Skeletal muscle satellite cell (primary cell): ENCODE results near the gene GPR78.

Experiments used
- H3K27me3 ChIP-seq: 2 replicates; pipeline ENCODE4 v1.7.0; 2013; ENCODE audit warnings: low read length; ENCODE audit not compliant: control insufficient read depth, insufficient read depth
- H3K36me3 ChIP-seq: 2 replicates; pipeline ENCODE4 v1.7.0; 2013; ENCODE audit warnings: mild to moderate bottlenecking, control low read depth, low read length; ENCODE audit not compliant: insufficient read depth
- H3K4me1 ChIP-seq: 2 replicates; pipeline ENCODE4 v1.7.0; 2013; ENCODE audit warnings: low read length; ENCODE audit not compliant: control insufficient read depth, insufficient read depth
- H3K4me2 ChIP-seq: 2 replicates; pipeline ENCODE4 v1.7.0; 2013; ENCODE audit warnings: mild to moderate bottlenecking, low read length
- H3K4me3 ChIP-seq: 2 replicates; pipeline ENCODE4 v1.7.0; 2013; ENCODE audit warnings: low read length
- H3K9ac ChIP-seq: 2 replicates; pipeline ENCODE4 v1.7.0; 2013; ENCODE audit warnings: mild to moderate bottlenecking, low read depth, low read length, moderate library complexity
- H3K9me3 ChIP-seq: replicated peaks from 2 replicates; pipeline ENCODE4 v1.7.0; 2013; ENCODE audit warnings: mild to moderate bottlenecking, control low read depth, low read length

GPR78 gene

DNA sequence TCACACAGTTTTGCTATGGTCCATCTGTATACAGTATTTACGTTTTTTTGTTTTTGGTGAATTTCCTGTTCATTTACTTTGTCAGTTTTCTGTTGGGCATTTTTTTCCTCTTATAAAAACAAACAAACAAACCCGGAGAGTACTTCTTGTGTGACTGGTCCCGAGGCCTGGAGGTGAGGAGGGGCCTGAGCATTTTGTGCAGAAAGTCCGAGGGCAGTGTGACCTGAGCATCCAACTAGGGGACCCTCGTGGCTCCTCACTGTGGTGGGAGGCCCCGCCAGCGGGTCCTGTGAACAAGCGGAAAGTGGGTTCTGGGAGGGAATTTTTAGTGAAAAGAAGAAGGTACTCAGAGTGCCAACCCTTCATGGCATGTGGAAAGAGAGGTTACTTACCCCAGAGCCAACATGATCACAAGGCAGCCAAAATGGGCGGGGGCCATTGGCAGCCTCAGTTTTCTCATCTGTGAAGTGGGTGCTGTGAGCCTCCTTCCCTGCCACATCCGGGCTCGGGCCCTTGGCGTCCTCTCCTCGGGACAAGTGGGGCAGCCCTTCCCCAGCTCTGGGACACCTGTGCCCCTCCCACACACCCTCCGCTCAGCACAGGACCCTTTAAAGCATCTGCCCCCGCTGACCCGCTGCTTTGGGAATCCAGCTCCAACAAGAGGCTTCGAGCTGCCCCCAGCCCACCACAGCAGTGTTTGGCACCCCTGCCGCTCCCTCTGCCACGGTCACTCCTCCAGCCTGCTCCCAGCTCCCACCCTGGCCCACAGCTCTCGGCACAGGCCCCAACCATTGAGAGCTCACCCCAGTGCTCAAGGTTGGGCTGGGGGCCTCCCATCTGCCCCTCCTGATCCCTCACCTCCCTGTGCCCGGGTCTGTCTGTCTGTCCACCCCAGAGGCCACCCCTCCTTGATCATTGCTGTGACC, 22.8 kb upstream of the GPR78 start:
- no peaks in the 10 kb centered on the region for H3K27me3 ChIP-seq
- no peak overlapping the region for H3K9ac ChIP-seq
- H3K4me2 ChIP-seq, result no peak overlapping the region

DNA sequence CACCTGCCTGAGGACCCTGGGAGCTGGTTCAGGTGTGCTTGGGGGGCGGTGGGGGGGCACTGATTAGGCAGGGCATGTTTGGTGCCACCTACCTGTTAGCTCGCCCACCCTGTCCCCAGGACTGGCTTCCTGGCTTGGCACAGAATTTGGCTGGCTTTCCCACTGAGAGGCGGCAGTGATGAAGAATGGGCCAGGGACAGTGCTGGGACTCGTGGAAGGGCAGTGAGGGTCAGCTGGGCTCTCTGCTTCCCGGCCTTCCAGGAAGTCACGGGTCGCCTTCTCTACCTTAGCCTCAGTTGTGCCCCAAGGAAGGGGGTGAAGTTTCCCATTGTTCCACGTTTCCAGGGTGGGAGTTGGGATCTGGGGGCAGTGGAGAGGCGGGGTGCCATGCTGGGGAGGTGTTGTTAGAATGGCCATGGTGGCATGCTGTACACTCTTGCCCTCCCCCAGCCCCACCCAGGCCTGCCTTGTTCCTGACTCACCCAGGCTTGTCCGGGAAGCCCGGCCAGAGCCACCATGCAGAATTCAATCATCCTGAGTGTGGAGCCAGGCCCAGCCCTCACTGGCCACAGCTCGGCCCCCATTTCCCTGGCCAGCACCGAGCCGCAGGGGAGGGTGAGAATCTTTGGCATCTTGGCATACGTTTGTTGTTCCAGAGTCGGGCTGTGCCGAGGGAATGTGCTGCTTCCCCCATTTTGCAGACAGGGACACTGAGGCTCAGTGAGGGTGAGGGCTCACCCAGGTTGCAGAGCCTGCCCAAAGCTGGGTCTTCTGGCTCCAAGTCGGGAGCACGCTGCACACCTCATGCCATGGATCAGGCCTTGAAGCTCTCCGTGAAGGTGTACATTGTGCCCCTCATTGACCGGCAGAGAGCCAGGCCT, 21.9 kb upstream of the GPR78 start:
- H3K9me3 ChIP-seq, result no peaks in the 10 kb centered on the region
- H3K27me3 ChIP-seq, result no peaks in the 10 kb centered on the region
- H3K9ac ChIP-seq, result no peak overlapping the region
- H3K36me3 ChIP-seq, result no peaks in the 10 kb centered on the region
- peak overlapping the region; percentile 28 for H3K4me2 ChIP-seq
- H3K4me3 ChIP-seq, result no peak overlapping the region
- H3K4me1 ChIP-seq, result peaks cover 19% of the 10 kb centered on the region

More for the DNA sequence above, 22.8 kb upstream of the GPR78 start:
- no peaks in the 10 kb centered on the region for H3K9me3 ChIP-seq
- no peak overlapping the region for H3K4me3 ChIP-seq
- H3K36me3 ChIP-seq, result no peaks in the 10 kb centered on the region
- peaks cover 19% of the 10 kb centered on the region for H3K4me1 ChIP-seq

DNA sequence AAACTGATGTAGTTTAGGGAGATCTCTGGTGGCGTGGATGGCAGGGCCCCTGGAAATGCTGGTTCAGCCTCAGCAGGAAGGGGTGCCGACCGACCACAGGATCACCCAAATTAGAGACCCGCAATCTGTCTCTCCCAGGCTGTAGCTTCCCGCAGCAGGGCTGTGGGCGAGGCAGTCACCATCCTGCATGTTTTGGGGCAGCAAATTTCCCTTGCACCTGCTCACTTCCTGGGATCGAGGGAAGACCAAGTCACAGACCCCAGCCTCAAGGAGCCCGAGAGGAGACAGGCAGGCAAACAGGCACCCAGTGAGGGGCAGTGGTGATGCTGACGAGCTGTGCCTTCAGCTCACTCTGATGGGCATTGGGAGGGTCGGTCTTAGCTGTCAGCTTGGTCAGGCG, 21.2 kb upstream of the GPR78 start:
- H3K36me3 ChIP-seq, result no peaks in the 10 kb centered on the region
- H3K4me2 ChIP-seq, result no peak overlapping the region
- no peaks in the 10 kb centered on the region for H3K27me3 ChIP-seq
- H3K9me3 ChIP-seq, result no peaks in the 10 kb centered on the region
- H3K9ac ChIP-seq, result no peak overlapping the region
- peaks cover 19% of the 10 kb centered on the region for H3K4me1 ChIP-seq
- H3K4me3 ChIP-seq, result no peak overlapping the region

DNA sequence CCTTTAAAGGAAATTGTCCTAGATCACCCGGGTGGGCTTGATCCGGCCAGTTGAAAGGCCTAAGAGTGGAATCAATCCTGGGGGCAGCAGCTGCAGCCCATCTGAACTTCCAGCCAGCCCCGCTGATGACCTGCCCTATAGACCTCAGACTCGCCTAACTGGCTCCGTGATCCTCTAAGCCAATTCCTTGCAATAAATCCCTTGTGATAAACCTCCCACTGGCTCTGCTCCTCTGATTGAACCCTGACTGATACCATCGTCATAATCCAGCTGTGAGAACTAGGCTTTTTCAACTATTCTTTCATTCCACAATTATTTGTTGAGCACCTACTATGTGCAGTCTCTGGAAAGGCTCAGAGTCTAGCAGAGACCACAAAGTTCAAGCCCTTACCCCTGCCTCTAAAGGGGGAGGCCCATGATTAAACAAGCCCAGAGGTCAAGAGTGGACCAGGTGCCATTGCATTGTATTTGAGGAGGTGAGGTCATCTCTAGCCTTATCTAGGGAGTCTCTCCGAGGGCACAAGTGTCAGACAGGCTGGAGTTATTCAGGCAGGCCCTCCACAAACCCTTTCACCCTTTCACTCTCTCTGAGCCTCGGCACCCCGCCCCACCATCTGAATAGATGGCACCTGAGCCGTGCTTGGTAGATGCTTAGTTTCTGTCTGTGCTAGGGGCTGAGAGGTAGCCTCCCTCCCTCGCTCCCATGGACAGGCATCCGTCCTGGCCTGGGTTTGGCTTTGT, 20.5 kb upstream of the GPR78 start:
- H3K4me1 ChIP-seq, result peaks cover 19% of the 10 kb centered on the region
- H3K36me3 ChIP-seq, result no peaks in the 10 kb centered on the region
- no peak overlapping the region for H3K9ac ChIP-seq
- H3K4me2 ChIP-seq, result no peak overlapping the region
- H3K27me3 ChIP-seq, result no peaks in the 10 kb centered on the region
- H3K9me3 ChIP-seq, result no peaks in the 10 kb centered on the region
- H3K4me3 ChIP-seq, result no peak overlapping the region

DNA sequence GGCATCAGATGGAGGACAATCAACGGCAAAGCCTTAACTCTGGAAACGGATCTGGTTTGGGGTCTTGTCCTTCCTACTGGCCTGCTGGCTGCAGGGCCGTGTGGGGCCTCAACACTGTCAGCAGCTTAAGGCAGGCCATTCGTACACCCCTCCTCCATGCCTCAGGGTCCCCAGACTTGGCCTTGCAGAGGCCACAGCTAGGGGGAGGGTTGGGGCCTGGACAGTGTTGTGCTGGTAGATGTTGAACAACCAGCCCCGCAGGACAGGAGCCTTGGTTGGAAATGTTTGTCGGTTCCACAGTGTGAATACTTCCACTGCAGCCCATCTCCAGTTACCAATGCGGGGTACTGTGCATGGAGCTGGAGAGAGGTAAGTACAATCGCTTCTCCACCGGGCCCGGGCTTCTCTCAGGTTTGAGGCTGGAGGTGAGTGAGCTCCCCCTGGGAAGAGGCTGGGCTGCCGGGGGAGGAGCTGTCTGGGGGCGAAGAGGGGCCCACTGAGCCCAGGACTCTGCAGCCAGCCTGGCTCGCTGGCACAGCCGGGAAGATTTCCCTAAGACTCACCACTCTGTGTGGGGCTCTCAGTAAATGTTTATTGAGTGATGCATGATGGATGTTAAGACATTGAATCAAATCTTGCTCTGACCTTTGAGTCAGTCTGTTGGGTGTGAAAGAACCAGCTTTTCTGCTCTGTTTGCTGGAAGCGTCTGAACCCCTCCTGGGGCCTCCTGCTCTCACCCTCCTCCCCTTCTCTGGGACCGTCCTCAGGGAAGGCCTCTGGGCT, 19.7 kb upstream of the GPR78 start:
- no peaks in the 10 kb centered on the region for H3K36me3 ChIP-seq
- H3K9ac ChIP-seq, result no peak overlapping the region
- no peaks in the 10 kb centered on the region for H3K27me3 ChIP-seq
- H3K4me2 ChIP-seq, result no peak overlapping the region
- peaks cover 19% of the 10 kb centered on the region for H3K4me1 ChIP-seq
- no peak overlapping the region for H3K4me3 ChIP-seq
- no peaks in the 10 kb centered on the region for H3K9me3 ChIP-seq

DNA sequence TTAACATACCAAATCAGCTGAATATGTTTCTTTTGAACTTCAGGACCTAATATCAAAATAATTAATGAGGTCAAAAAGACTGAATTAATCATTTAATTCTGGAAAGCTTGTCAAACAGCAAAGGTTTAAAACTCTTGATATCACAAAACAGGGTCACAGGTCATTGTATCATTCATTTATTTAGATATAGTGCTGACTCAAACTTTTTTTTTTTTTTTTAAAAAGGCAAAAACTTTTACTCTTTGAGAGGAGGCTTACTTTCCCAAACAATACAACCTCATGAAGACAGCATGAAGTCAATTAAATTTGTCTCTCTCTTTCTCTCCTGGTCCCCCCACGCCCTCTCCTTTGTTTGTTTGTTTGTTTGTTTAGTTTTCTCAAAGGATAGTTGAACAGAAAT, 15.6 kb upstream of the GPR78 start:
- Histone ChIP-seq H3K27me3 (peaks cover 12% of the 10 kb centered on the region), H3K4me2 (no peak overlapping the region), H3K4me3 (no peak overlapping the region), H3K9ac (no peak overlapping the region), H3K36me3 (no peaks in the 10 kb centered on the region), H3K9me3 (no peaks in the 10 kb centered on the region), H3K4me1 (no peaks in the 10 kb centered on the region)

DNA sequence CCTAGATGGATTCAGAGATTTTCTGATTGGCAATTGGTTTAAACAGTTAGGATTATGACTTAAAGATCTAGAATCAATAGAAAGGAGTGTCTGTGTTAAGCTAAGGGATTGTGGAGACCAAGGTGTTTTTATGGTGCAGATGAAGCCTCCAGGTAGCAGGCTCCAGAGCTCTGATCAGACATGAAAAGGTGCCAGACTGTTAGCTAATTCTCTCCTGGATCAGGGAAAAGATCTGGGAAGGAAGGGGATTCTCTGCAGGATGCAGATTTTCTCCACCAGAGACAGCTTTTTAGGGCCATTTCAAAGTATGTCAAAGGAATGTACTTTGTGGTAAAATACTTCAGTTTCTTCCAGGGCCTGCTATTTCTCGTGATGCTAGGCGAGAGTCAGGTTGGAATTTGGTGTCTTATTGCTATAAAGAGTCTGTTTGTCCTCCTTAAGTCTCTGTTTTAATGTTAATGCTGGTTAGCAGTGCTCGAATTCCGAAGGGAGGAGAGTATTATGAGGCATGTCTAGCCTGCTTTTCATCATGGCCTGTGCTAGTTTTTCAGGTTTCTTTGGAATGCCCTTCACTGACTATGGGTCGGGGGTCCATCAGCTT, 12.0 kb upstream of the GPR78 start:
- Histone ChIP-seq H3K9ac (no peak overlapping the region), H3K4me3 (no peak overlapping the region), H3K36me3 (no peaks in the 10 kb centered on the region), H3K9me3 (no peaks in the 10 kb centered on the region), H3K27me3 (peaks cover 18% of the 10 kb centered on the region), H3K4me2 (no peak overlapping the region), H3K4me1 (no peaks in the 10 kb centered on the region)

DNA sequence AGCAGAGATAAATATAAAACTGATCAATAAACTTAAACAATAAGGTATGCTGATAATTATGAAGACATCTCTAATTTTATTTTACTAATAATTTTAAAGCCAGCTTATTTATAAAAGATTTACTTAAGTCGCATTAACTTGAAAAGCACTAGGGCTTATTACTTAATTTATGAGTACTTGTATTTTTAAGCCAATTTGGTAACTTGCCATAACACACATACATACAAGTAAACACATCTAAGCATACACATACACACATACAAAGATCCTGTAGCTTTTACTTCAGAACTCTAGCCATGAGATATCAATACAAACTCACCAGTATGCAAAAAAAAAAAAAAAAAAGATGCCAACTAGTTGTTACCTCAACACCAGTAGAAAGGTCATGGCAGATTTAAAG, 10.0 kb upstream of the GPR78 start:
- Histone ChIP-seq H3K36me3 (no peaks in the 10 kb centered on the region), H3K27me3 (peaks cover 26% of the 10 kb centered on the region), H3K9ac (no peak overlapping the region), H3K4me1 (no peaks in the 10 kb centered on the region), H3K4me2 (no peak overlapping the region), H3K4me3 (no peak overlapping the region), H3K9me3 (no peaks in the 10 kb centered on the region)

DNA sequence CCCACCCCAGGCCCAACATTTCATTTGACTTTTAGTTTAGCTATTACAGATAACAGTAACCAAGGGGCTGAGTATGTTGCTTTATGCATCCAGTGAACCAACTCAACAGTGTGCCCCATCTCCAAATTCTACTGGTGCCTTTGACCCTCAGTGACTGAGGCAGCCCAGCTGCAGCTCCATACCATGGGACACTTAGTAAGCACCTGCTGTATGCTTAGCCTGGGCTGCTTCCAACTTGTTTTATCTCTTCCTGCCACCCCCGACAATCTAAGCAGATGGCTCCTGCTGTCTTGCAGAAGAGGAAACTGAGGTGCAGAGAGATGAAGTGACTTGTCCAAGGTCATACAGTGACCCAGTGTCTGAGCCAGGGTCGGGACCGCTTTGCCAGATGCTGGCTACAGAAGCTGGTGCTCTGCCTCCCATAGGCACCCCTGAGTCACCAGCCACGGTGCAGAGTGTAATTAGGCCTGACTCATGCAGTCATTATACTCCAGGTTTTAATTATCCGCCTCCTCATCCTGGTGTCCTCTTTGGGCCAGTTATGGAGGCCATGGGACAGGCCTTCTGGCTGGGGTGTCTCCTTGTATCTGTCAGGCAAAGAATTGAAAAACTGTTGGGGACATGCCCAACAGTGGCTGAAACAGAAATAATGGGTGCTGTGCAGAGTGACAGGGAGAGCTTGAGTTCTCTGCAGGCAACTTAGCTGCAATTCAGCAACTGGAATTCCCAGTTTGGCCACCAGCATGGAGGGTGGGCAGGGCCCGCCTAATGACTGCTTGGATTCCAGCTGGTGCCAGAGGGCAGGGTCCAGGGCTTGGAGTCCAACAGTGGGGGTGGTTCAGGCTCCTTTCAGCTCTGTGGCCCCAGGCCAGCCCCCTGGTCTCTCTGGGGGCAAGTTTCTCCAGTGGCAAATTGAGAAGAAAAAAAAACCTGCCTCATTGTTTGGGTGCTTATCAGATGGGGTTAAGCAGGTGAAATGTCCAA, 8.2 kb upstream of the GPR78 start:
- H3K36me3 ChIP-seq, result no peaks in the 10 kb centered on the region
- H3K4me3 ChIP-seq, result no peak overlapping the region
- no peak overlapping the region for H3K4me2 ChIP-seq
- no peaks in the 10 kb centered on the region for H3K9me3 ChIP-seq
- peaks cover 29% of the 10 kb centered on the region for H3K27me3 ChIP-seq
- no peaks in the 10 kb centered on the region for H3K4me1 ChIP-seq
- no peak overlapping the region for H3K9ac ChIP-seq

DNA sequence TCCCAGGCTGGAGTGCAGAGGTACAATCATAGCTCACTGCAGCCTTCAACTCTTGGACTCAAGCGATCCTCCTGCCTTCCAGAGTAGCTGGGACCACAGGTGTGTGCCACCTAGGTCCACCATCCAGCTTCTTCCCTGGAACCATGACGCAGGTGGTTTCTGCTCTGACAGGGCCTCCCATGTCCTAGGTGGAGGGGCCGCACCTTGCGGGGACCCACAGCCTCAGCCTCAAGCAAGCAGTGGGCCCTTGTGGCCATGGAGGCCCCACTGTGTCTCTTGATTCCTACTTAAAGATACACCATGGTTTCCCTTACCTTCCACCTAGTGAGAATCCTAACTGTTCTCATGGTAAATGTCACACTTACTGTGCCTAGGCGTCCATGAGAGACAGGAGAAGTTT, 6.9 kb upstream of the GPR78 start:
- no peaks in the 10 kb centered on the region for H3K9me3 ChIP-seq
- H3K36me3 ChIP-seq, result no peaks in the 10 kb centered on the region
- H3K27me3 ChIP-seq, result peaks cover 30% of the 10 kb centered on the region
- H3K4me1 ChIP-seq, result no peaks in the 10 kb centered on the region
- H3K9ac ChIP-seq, result no peak overlapping the region
- no peak overlapping the region for H3K4me3 ChIP-seq
- H3K4me2 ChIP-seq, result no peak overlapping the region
